LoVo (cell line): ENCODE results near the gene TCF15.
"Not testable (repeated sequence)": the region's sequence is repeated elsewhere in the genome, so short reads cannot be mapped to it uniquely, and the experiment has no call there.

Experiments
- DNase-seq: peaks from one replicate; pipeline ENCODE4 v3.0.0-alpha.2; 2016; ENCODE audit warnings: low spot score

Gene TCF15

GRCh38 chr20:642013-642397 is 31.9 kb upstream of the TCF15 start:
- DNase-seq: not testable (repeated sequence)

GRCh38 chr20:641516-641875 is 31.4 kb upstream of the TCF15 start:
- peak; percentile 26 for DNase-seq

DNA sequence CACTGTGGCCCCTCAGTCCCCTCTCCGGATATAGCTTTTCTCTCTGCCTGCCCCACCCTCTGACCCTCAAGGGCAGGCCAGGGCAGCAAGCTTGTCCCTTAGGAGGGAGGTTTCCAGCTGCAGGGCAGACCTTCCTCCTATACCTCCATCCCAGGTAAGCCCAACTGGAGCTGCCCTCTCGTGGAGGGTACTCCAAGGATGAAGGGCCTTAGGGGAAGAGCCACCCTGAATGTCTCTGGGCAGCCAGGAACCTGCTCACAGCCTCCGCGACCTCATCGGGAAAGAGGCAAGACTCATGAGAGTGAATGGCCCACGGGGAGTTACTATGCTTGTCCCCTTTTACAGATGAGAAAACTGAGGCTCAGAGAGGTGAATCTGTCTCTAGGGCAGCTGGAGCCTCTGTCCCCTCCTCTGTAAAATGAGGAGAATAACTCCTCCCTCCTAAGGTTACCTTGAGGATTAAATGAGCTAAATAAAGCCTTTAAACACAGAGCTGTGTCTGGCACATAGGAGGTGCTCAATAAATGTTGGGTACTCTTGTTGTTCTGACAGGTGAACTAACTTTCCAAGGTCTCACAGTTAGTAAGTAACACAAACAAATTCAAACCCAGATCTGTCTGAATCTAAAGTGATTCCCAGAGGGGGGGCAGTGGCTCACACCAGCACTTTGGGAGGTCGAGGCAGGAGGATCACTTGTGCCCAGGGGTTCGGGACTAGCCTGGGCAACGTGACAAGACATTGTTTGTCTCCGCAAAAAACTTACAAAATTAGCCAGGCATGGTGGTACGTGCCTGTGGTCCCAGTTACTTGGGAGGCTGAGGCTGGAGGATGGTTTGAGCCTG is 30.8 kb upstream of the TCF15 start:
- DNase-seq: no peak

GRCh38 chr20:638579-638978 is 28.5 kb upstream of the TCF15 start:
- no peak for DNase-seq

GRCh38 chr20:637559-637958 is 27.4 kb upstream of the TCF15 start:
- no peak for DNase-seq

DNA sequence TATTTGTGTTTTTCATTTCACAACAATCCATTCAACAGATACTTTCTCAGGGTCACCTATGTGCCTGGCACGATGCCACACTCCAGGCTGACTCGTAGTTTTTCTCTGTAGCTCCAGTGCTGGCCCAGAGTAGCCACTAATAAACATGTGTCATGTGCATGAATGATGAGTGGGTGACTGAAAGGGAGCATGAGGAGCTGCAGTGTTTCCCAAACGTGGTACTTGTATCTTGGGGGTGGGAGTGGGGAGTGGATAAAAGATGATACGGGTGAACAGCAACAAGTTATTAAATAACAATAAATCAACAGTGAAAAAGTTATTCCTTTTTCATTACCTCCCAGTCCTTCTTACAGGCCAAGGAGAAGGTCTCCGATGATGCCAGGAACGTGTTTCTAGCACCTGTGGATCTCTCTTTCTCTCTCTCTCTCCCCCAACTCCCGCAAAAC is 25.8 kb upstream of the TCF15 start:
- peak; percentile 5 for DNase-seq

- DNase-seq: no peak
Observed at GRCh38 chr20:635028-635892, 25.2 kb upstream of the TCF15 start.

DNA sequence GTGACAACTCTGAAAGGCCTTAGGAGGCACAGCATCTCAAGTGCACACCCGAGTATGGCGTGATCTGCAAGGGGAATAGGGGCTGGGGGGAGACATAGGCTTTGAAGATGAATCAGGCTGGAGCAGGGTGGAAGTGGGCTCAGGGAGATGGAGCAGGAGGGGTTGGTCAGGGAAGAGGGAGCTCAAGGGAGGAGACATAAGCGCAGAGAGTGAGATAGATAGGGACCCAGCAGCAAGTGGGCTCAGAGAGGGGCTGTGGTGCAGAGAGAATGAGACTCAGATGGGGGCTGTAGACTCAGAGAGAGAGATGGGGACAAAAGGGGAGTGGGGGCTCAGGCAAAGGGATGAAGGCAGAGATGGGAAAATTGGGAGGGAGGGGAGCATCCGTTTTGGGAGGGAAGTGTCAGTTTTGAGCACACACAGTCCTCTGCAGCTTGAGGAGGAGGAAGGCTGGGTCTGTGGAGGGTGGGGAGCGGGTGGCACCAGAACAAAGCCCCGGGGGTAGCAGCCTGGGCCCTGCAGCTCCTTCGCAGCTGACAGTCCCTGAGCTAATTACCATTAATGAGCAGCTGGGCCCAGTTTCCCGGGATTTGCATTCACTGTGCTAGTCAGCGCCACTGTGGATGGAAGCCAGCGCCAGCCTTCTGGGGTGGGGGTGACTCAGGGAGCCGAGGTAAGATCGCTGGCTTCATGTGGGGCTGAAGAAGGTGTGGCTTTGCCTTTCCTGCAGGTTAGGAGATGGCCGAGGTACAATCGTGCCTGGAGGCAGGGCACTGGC is 24.2 kb upstream of the TCF15 start:
- no peak for DNase-seq

- no peak for DNase-seq
Observed at GRCh38 chr20:631101-631500, 21.0 kb upstream of the TCF15 start.

- DNase-seq: no peak
Observed at GRCh38 chr20:626579-626978, 16.5 kb upstream of the TCF15 start.

DNA sequence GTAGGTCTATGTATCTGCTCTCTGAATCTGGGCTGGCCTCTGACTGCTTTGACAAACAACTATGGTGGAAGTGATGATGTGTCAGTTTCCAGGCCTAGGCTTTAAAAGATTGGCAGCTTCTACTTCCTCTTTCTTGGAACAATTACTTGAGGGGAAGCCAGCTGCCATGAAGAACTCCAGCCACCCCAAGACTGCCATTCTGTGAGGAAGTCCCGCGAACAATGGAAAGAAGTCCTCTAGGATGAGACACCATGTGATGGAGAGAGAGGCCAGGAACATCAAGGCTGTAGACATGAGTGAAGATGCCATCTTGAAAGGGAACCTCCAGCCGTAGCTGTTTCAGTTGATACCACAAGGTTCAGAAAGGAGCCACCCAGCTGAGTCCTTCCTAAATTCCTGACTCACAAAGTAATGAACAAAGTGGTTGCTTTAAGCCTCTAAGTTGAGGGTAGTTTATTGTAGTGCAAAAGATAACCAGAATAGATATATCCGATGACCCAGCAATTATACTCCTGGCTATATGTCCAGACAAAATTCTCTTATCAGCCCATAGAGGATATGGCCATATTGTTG is 15.3 kb upstream of the TCF15 start:
- DNase-seq: no peak

DNA sequence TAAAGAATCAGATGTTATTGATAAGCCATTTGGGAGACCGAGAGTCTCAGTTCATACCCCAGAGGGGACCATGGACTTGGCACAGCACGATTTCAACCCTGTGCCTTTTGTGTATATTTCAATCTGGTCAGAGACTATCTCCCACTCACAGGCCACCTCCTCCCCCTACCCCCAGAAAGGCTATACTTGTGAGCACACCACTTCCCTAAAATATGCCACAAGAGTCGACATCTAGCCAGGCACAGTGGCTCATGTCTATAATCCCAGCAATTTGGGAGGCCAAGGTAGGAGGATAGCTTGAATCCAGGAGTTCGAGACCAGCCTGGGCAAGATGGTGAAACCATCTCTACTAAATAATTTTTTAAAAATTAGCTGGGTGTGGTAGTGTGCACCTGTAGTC is 13.6 kb upstream of the TCF15 start:
- DNase-seq: no peak

DNA sequence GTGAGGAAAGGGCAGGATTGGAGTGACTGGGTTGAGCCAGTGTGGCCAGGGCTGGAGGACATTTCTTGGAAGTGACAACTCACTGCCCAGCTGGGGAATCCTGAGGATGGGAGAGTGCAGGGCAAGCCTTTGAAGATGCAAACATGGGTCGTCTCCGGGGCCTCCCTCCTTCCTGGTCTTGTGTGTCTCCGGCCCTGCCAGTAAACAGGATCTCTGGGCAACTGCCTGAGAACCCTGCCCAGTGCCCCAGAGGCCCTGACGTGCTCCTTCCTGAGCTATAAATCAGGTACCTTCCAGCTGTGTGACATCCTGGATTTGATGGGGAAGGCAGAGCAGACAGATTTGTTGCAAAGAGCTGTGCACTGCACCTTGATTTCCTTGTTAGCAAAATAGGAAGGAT is 12.9 kb upstream of the TCF15 start:
- no peak for DNase-seq

- no peak for DNase-seq
Observed at GRCh38 chr20:622161-622560, 12.1 kb upstream of the TCF15 start.

- no peak for DNase-seq
Observed at GRCh38 chr20:621125-621756, 11.1 kb upstream of the TCF15 start.

- DNase-seq: no peak
Observed at GRCh38 chr20:620246-620645, 10.1 kb upstream of the TCF15 start.

- DNase-seq: no peak
Observed at GRCh38 chr20:618980-619379, 8.9 kb upstream of the TCF15 start.

DNA sequence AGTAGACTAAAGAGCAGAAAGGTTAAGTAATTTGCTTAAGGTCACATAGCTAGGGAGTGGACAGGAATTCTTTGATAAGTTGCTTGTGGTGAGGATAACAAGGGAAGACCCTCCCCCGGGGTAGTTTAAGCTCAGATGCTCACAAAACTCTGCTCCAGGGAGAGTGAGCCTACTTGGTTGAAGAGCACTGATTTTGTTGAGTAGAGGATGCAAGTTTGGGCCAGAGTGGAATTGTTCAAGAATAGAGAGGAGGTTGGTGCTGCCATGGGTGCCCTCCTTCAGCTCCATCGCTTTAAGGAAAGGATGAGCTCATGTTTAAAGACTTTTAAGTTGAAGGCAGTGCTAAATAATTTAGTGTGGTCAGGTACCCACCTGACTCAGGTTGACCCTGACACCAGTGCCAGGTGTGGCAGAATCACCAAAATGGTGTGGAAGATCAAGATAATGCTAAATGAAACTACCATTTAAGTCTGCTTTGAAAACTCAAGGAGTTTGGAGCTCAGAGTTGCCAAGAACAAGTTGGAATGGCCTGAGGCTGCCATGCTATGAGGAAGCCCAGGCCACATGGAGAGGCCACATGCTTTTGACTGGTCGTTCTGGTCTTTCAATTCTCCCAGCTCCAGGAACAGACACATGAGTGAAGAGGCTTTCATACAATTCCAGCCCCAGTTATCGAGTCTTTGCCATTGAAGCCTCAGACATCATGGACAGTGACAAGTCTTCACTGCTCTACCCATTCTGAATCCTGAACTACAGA is 8.0 kb upstream of the TCF15 start:
- DNase-seq: no peak

- no peak for DNase-seq
Observed at GRCh38 chr20:615514-615913, 5.4 kb upstream of the TCF15 start.

DNA sequence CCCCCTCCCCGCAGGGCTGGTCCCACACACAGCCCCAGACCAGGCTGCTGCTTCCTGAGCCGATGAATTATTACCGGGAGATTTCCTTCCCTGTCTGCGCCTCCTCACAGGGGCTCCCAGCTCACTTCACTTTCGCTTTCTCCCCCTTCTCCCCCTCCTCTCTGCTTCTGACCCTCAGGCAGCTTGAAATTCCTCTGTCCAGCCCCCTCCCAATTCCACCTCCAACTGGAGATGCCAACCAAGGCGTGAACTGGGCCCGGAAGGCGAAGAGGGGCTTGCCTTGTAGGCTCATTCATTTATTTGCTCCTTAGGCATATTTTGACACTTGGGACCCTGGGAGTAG is 1.7 kb upstream of the TCF15 start:
- DNase-seq: no peak
